ENCODE results near the gene JAK2.
"Not testable (repeated sequence)": the region's sequence is repeated elsewhere in the genome, so short reads cannot be mapped to it uniquely, and the experiment has no call there.

JAK2 gene

GRCh38 chr9:4984621-4985385 lies at the start of gene JAK2:
Gene JAK2 (plus strand): TSS chr9:4985272. CDS start chr9:5021988, 36,716 bp downstream.
- H3K27ac ChIP-seq, result peak within 1 kb of the TSS; percentile 98
- TF ChIP-seq CTCF (IDR thresholded peaks at IDR 0.05) (peak; percentile 80), ZFX (IDR thresholded peaks at IDR 0.05; ENCODE audit: borderline replicate concordance) (no peak)

DNA sequence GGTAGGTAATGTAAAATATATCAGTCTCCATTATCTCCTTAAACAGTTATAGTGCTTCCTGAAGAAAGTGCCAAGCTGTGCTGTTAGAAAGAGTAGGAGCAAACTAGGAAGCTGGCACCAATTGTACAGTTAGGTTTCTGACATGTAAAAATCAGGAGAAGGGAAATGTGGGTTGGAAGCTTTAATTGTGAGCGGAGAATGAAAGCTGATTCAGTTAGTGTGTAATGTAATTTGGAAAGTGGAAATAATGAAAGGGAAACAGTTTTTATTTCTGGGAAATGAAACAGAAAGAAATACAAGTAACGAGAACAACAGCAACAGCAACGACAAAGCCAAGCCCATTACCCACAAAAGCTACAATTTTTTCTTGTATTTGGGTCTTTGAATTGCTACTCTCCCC lies 48.8 kb upstream of the JAK2 start:
- no peak for TF ChIP-seq CTCF (IDR thresholded peaks at IDR 0.05)
- TF ChIP-seq ZFX (IDR thresholded peaks at IDR 0.05; ENCODE audit: borderline replicate concordance), result no peak
- H3K27ac ChIP-seq, result no peak overlapping the region

DNA sequence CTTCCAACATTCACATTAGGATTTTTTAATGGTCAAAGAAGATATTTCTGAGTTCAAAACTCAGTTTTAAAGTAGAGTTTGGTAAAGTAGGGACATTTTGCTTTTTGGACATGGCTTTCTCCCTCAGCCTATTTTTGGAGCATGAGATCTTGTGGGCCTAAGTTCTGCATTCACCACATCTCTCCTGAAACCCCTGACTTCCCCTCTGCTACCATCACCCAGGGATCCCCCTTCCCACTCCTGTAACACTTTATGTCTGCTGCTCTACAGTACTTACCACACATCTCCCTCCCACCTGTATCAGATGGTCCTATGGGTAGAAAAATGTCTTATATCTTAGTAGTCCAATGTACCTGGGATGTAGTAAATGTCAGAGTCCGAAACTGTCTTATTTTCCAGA lies 48.2 kb upstream of the JAK2 start:
- no peak for TF ChIP-seq ZFX (IDR thresholded peaks at IDR 0.05; ENCODE audit: borderline replicate concordance)
- TF ChIP-seq CTCF (IDR thresholded peaks at IDR 0.05), result no peak

GRCh38 chr9:4937446-4937845 lies 47.6 kb upstream of the JAK2 start:
- TF ChIP-seq CTCF (IDR thresholded peaks at IDR 0.05) (no peak), ZFX (IDR thresholded peaks at IDR 0.05; ENCODE audit: borderline replicate concordance) (no peak)
- no peak overlapping the region for H3K27ac ChIP-seq

More for the DNA sequence above, 48.2 kb upstream of the JAK2 start:
- no peak overlapping the region for H3K27ac ChIP-seq

DNA sequence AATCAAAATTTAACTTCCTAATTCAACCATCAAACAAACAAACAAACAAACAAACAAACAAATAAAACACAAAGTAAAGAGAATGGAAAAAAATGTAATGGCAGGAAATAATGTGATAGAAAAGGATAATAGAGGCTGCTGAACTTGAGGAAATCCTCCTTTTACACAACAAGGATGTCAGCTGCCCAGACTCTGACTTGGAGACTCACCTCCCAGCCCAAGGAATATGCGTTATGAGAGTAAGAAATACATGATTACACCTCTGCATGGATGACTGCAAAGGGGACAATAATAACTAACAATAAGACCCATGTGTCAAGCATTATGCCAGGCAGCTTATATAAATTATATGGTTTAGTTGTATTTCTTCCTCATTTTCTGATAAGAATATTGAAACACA lies 46.6 kb upstream of the JAK2 start:
- no peak overlapping the region for H3K27ac ChIP-seq
- TF ChIP-seq CTCF (IDR thresholded peaks at IDR 0.05) (no peak), ZFX (IDR thresholded peaks at IDR 0.05; ENCODE audit: borderline replicate concordance) (no peak)

- TF ChIP-seq ZFX (IDR thresholded peaks at IDR 0.05; ENCODE audit: borderline replicate concordance) (no peak), CTCF (IDR thresholded peaks at IDR 0.05) (no peak)
- no peak overlapping the region for H3K27ac ChIP-seq
Observed at GRCh38 chr9:4939118-4939561, 45.9 kb upstream of the JAK2 start.

DNA sequence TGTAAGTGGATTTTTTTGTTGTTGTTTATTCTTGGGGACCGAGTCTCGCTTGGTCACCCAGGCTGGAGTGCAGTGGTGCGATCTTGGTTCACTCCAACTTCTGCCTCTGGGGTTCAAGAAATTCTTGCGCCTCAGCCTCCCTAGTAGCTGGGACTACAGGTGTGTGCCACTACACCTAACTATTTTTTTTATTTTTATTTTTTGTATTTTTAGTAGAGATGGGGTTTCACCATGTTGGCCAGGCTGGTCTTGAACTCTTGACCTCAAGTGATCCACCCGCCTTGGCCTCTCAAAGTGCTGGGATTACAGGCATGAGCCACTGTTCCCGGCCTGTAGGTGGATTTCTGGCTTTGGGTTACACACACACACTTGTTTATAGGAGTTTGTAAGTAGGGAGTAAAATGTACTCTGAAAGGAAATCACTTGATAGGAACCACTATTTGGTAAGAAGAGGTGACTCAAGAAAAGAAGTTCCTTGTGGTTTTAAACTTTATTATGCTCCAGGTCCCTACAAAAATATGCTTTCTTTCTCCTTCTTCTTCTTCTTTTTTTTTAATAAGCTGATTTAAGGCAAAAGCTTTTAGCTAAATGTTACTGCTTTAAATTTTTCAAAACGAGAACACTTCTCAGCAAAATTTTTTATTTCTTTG lies 42.9 kb upstream of the JAK2 start:
- H3K27ac ChIP-seq, result not testable (repeated sequence)

Data from 22Rv1 (cell line).